GM21447 (cell line): ENCODE measurements around the gene TIAM2.

Experiments used
- ATAC-seq: cut with Tn5 transposase; IDR thresholded peaks from one replicate; pipeline ENCODE4 v1.9.1; 2021; ENCODE audit not compliant: unreplicated experiment

TIAM2 gene

DNA sequence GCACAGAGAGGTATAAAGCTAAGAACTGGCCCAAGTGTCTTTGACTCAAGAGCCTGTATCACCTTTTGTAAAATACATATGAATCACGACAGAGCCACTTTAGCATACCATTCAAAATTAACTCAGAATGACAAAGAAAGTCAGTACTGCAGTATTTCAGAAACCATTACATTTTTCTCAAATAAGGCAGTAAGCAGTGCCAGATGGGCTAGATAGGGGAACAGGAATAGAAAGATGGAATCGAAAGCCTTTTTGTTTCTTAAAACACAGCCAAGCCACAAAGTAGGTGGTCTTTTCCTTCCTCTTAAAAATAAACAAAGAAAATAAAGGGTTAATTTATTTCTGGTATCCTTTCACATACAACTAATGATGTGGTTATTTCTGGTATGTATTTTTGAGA lies 279.0 kb downstream of the TIAM2 start:
- no peak for ATAC-seq

DNA sequence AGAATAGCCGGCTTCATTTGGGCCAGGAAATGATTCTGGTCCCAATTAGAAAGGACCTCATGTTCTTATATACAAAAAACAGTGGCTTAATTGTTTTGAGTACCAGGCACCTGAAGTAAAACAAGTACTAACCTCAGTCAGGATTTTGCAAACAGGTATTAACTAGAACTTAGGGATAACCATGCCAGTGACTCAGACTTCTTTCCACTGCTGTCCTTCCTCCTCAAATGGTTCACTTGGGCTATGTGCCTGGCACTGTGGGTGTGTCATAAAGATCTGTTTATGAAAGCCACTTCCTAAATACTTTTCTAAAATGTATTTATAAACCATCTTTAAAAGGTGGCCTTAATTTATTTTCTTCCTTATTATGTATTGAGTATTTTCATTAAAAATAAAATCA lies 279.4 kb downstream of the TIAM2 start:
- no peak for ATAC-seq

DNA sequence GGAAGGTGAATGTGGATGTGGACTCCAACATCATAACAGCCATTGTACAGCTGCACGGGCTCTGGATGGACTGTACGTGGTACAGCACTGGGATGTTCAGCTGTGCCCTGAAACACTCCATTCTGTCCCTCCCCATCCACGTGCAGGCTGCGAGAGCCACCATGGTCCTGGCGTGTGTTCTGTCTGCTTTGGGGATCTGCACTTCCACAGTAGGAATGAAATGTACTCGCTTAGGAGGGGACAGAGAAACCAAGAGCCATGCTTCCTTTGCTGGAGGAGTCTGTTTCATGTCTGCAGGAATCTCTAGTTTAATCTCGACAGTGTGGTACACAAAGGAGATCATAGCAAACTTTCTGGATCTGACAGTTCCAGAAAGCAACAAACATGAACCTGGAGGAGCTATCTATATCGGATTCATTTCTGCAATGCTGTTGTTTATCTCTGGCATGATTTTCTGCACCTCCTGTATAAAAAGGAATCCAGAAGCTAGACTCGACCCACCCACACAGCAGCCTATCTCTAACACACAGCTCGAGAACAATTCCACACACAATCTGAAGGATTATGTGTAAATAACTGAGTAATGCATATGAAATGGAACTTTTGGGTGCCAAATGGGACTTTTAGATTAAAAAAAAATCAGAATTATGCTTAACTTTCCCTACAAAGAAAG lies 280.8 kb downstream of the TIAM2 start:
- no peak for ATAC-seq

DNA sequence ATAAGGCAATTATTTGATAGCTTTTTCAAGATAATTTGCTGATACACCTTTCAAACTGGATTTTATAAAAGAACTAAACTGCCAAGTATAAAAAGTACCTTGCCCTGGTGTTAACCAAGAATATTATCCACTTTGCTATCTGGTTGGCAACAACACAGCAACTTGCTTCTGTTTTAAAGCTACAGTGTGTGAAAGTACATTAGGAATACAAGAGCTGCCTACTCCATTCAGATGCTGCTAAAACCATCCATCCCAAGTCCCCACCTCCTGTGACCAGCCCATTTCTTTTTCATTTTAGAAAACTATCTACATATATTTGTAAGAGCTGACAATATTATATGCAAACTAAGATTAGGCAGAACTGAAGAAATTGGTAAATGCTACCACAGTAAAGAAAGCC lies 281.5 kb downstream of the TIAM2 start:
- no peak for ATAC-seq

DNA sequence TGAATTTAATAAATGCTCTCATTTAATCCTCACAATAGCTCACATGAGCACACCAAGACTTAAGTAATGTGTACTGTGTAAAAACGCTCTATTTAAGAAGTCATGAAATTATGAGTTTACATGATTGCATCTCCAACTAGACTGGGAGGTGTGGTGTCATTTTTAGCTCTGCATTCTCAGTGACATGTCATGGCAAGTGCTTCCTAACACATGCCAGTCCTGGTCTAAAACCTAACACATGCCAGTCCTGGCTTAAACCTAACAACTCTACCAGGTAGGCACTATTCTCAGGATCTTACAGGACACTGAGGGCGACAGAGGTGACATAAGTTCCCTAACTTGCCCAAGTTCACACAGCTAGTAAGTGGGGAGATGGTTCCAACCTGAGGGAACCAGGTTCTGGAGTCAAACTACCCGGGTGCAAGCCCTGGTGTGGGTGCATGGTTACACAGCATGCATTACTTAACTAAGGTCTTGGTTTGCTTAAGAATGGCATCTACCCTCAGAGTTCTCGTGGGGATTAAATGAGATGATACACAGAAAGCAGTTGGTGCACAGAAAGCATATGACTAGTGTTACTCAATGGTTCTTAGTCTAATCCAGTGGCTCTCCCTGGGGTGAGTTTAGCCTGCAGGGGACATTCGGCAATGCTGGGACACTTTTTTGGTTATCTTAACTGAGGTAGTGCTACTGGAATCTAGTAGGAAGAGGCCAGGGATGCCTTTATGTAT lies 283.4 kb downstream of the TIAM2 start:
- ATAC-seq = no peak

DNA sequence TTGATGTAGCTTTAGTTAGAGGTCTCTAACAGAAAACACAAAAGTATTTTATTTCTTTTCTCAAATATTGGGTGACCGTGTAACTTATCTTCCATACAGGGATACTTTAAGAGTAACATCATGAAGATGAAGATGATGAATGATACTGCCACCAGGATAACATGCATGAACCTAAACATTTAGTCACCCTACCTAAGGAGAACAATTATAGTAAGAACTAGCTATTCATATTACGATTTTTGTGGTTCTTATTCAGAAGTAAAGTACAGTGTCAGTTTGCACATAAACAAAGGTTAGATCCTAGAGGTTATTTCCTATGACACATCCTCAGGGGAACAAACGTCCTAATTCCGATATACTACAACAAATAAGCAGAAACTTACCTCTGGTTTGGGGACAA lies 289.7 kb downstream of the TIAM2 start:
- no peak for ATAC-seq

DNA sequence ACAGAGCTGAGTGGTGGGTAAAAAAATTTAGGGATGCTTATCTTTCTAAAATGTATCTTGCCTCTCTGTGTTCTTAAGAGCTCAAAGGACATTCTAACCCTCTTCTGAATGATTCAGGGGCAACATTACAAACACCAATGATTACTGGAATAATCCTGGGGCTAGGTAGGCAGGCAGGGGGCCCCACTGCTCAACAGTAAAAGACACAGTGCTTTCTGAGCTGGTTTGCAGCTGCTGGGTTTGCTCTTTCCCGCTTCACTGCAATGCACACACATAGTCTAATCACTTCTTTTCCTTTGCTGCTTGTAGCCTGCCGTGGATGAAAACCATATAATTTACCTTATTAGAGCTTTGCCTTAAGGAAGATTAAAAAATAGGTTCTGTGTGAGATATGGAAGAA lies 292.6 kb downstream of the TIAM2 start:
- no peak for ATAC-seq

DNA sequence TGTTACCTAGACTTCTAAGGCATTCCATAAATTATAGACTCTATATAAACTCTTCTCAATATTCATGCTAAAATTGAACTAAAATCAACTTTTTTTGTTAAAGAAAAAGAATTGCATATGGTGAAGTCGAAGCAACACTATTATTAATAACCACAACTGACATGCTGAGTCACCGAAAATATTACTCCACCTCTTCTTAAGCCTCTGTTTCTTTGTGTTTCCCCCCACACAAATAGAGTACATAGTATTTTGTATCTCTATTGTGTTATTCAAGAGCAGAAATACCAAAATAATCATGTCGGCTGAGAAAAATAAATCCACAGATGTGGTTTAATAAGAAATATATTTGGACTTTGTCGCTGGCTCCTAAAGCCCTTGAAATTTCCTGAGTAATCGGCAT lies 295.4 kb downstream of the TIAM2 start:
- no peak for ATAC-seq

DNA sequence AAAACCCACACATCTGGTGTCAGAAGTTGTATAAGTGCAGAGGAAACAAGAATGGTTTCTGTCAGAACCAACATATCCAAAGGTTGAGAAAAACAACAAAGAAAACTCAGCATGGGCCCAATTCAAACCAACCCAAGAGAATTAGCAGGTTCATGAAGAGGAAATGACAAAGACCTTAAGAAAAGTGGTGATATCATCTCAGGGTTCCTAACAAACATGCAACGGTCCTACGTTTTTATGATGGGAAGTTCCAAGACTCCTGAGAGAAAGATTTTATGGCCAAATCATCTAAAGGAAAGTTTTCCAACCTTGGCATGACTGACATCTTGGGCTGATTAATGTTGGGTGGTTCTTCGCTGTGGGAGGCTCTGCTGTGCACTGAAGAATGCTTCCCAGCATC lies 296.2 kb downstream of the TIAM2 start:
- no peak for ATAC-seq

DNA sequence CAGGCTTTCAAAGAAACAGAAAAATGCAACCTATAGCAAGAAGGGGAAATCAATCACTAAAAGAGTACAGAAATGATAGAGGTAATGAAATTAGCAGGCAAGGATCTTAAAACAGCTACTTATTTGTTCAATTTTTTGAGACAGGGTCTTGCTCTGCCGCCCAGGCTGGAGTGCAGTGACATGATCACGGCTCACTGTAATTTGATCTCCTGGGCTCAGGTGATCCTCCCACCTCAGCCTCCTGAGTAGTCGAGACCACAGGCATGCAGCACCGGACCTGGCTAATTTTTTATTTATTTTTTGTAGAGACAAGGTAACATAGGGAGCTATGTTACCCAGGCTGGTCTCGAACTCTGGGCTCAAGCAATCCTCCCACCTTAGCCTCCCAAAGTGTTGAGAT lies 297.6 kb downstream of the TIAM2 start:
- ATAC-seq = no peak

DNA sequence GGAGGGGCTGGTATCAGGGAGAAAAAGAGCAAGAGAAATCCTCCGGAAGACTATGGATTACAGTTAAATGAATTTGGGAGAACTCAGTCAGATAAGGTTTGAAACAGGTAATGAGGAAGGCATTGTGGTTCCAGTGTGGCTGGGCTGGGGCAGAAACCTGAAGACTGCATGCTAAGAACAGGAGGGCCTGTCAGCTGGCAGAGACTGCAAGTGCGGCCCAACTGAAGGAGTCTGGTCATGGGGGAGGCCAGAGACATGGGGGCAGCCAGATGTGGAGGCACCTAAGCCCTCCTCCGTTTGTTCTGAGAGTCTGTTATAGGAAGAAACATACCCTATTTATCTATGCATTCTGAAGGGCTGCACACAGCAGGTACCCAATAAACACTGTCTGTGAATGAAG lies 302.6 kb downstream of the TIAM2 start:
- ATAC-seq = no peak

DNA sequence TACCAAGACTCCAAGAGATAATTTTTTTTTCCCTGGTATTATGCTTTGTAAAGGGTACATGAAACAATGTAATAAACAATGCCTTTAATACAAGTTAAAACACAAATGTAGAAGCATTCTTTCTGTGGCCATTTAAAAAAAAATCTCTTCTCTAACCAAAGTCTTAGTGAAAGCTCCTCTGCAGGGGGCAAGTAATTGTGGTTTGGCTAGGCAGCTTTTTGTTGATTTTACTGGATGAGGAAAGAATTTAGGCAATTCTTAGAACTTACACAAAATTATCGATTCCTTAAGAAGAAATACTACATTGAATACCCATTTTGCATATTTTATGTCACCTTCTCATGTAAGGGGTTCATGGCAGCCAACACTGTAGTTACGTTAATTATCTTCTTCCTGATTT lies 306.8 kb downstream of the TIAM2 start:
- no peak for ATAC-seq

DNA sequence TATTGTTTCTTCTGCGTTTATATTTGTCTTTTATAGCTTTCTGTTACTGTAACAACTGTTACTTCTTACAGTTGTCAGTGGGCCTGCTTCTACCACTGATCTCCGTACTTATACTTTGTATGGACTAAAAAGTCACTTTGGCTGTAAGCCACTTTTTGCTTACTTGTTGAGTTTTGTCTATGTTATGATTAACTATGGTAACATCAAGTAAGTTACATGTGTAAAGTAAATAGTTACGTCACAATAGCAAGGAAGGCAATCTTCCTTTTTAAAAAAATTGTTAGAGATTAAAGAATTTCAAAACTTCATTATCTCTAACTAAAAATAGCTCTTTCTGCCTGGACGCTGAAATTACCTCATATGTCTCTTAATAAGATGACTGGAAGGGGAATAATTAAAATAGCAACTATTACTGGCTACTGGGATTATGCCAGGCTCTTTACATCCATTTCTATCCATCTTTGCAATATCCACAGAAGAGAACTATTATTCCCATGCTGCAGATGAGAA lies 308.3 kb downstream of the TIAM2 start:
- no peak for ATAC-seq

DNA sequence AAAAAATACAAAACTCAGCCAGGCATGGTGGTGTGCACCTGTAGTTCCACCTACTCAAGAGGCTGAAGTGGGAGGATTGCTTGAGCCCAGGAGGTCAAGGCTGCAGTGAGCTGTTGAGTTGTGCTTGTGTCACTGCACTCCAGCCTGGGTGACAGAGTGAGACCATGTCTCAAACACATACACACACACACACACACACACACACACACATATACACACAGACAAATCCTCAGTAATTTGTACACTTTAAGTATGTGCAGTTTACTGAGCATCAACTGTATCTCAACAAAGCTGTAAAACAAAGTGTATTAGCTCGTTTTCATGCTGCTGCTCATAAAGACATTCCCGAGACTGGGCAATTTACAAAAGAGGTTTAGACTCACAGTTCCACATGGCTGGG lies 311.8 kb downstream of the TIAM2 start:
- no peak for ATAC-seq
